IMR-90 (cell line): ENCODE measurements around the gene EPS8.

Source experiments
- BHLHE40 ChIP-seq: fragments of 150-350 bp; IDR thresholded peaks from 2 replicates; pipeline ENCODE4 v1.6.1; 2016; ENCODE audit warnings: mild to moderate bottlenecking, low read depth, low read length
- CEBPB ChIP-seq: IDR thresholded peaks from 2 replicates; pipeline ENCODE4 v1.6.1; 2012; ENCODE audit warnings: low read depth, low read length, improper control_type of control experiment
- CHD1 ChIP-seq: IDR thresholded peaks from 2 replicates; pipeline ENCODE4 v1.6.1; 2012; ENCODE audit warnings: low read depth, low read length, improper control_type of control experiment
- ELK1 ChIP-seq: fragments of 150-350 bp; IDR thresholded peaks from 2 replicates; pipeline ENCODE4 v1.6.1; 2016; ENCODE audit warnings: low read depth, mild to moderate bottlenecking, low read length, moderate library complexity, borderline replicate concordance
- MAFK ChIP-seq: IDR thresholded peaks from 2 replicates; pipeline ENCODE4 v1.6.1; 2012; ENCODE audit warnings: low read depth, low read length, improper control_type of control experiment
- MAZ ChIP-seq: IDR thresholded peaks from 2 replicates; pipeline ENCODE4 v1.6.1; 2012; ENCODE audit warnings: low read depth, mild to moderate bottlenecking, low read length, improper control_type of control experiment, moderate library complexity, borderline replicate concordance
- MXI1 ChIP-seq: IDR thresholded peaks from 2 replicates; pipeline ENCODE4 v1.6.1; 2012; ENCODE audit warnings: low read depth, mild to moderate bottlenecking, low read length, moderate library complexity, borderline replicate concordance
- POLR2A ChIP-seq: IDR thresholded peaks from 2 replicates; pipeline ENCODE4 v1.6.1; 2012; ENCODE audit warnings: mild to moderate bottlenecking, low read depth, low read length
- RAD21 ChIP-seq: IDR thresholded peaks from 2 replicates; pipeline ENCODE4 v1.6.1; 2012; ENCODE audit warnings: low read length, improper control_type of control experiment
- SMC3 ChIP-seq: fragments of 150-350 bp; IDR thresholded peaks from 2 replicates; pipeline ENCODE4 v1.6.1; 2016; ENCODE audit warnings: low read depth, mild to moderate bottlenecking, antibody characterized with exemption, low read length, moderate library complexity
- TF ChIP-seq, protein P1 (sequence below): conservative IDR thresholded peaks from 2 replicates; pipeline ENCODE4 v1.5.1; 2012; ENCODE audit warnings: mild to moderate bottlenecking, low read depth, low read length, improper control_type of control experiment

DNA sequence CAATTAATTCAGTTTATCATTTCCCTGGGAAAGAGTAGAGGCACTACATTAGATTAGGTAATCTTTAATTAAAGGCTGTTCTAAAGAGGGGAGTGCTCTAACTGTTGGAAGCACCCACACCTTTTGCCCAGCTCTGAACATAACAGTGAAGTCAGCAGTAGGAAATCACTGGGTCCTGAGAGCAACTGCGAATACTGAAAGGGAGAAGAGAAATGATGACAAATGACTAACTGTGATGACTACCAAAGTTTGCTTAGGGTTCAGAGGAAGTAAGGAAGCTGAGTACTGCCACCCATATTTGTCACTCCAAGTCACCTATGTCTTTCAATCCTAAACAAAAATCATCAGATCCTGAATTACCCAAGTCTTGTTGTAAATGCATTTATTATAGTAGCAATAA, 140.6 kb downstream of the EPS8 start:
- TF ChIP-seq, protein P1, sequence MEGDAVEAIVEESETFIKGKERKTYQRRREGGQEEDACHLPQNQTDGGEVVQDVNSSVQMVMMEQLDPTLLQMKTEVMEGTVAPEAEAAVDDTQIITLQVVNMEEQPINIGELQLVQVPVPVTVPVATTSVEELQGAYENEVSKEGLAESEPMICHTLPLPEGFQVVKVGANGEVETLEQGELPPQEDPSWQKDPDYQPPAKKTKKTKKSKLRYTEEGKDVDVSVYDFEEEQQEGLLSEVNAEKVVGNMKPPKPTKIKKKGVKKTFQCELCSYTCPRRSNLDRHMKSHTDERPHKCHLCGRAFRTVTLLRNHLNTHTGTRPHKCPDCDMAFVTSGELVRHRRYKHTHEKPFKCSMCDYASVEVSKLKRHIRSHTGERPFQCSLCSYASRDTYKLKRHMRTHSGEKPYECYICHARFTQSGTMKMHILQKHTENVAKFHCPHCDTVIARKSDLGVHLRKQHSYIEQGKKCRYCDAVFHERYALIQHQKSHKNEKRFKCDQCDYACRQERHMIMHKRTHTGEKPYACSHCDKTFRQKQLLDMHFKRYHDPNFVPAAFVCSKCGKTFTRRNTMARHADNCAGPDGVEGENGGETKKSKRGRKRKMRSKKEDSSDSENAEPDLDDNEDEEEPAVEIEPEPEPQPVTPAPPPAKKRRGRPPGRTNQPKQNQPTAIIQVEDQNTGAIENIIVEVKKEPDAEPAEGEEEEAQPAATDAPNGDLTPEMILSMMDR, result no peak
- no peak for TF ChIP-seq BHLHE40
- TF ChIP-seq CHD1, result no peak
- TF ChIP-seq MXI1, result no peak
- no peak for TF ChIP-seq MAFK
- TF ChIP-seq MAZ, result no peak
- no peak for TF ChIP-seq RAD21
- no peak for TF ChIP-seq POLR2A
- TF ChIP-seq CEBPB, result no peak
- no peak for TF ChIP-seq SMC3
- TF ChIP-seq ELK1, result no peak
